K562 (cell line): ENCODE results near the gene LRRC4C. TPM values are rescaled to one million over a fixed set of nuclear protein-coding genes. Genes with fewer than 3 reads are reported as not detected.

Source experiments
- KLF6 ChIP-seq: fragments of 250-450 bp; sonication (Bioruptor Pico); IDR thresholded peaks from 2 replicates; pipeline ENCODE4 v1.4.0; 2020; ENCODE audit warnings: mild to moderate bottlenecking, moderate library complexity, borderline replicate concordance
- SREBF1 ChIP-seq: fragments of 150-350 bp; IDR thresholded peaks from 2 replicates; pipeline ENCODE4 v1.6.1; 2014; ENCODE audit warnings: antibody characterized with exemption, low read depth, low read length, borderline replicate concordance
- ZNF76 ChIP-seq: fragments of 250-450 bp; sonication (Bioruptor Pico); IDR thresholded peaks from 2 replicates; pipeline ENCODE4 v1.4.0; 2020; ENCODE audit warnings: mild to moderate bottlenecking, moderate library complexity, borderline replicate concordance
- polyA plus RNA-seq, 8 experiments: library from polyadenylated mRNA; depleted of rRNA in 4 of 8; stranded (reverse) in 5 of 8; unstranded in 3 of 8; fragments of >200 nt; fragmentation: Nextera tagmentation in 2 of 8; fragmentation: Illumina TruSeq in 1 of 8; extraction: Ambion mirVana in 2 of 8; extraction: Trizol in 1 of 8; gene quantifications; 2 replicates each; pipeline versions ENCODE4 v1.2.1 to v1.2.3, GENCODE V29; 2011 to 2014; ENCODE audit warnings: inconsistent platforms in 1 of 8, missing spikeins in 1 of 8
- total RNA-seq, 7 experiments: library from RNA; depleted of rRNA in 6 of 7; stranded (reverse); fragments of >200 nt in 6 of 7; fragmentation: Illumina TruSeq in 2 of 7; extraction: Trizol in 2 of 7; gene quantifications; 2 replicates each; pipeline versions ENCODE4 v1.2.1 to v1.2.3, GENCODE V29; 2011 to 2021; ENCODE audit warnings: low replicate concordance in 1 of 7
- TF ChIP-seq, protein P1 (sequence below), 2 experiments: fragments of 450-650 bp; IDR thresholded peaks; 2 replicates each; pipeline ENCODE4 v1.6.1; 2016; ENCODE audit warnings: mild to moderate bottlenecking in 2 of 2, borderline replicate concordance in 1 of 2, low read depth in 1 of 2, moderate library complexity in 1 of 2

LRRC4C gene
- total and polyA plus RNA-seq, 9 of the 15 experiments (the other 6 are each of a cell fraction or from before 2014, with no cell fraction given) = not detected

DNA sequence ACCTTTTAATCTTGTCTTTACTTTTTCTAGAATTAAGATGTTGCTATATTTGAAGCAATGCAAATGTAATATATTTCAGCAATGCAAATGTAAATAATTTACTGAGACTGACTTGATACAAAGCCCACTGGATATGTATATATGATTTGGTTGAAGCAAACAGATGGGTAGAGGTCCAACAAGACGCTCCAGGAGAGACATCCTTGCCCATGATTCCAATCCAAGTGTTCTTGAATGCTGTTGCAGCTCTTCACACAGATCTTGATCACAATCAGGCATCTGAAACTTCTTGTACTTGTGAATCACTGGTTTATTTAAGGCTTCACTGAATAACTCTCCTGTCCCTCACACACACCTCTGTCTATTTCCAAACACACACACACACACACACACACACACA lies 507.0 kb downstream of the LRRC4C start (continued):
- no peak for TF ChIP-seq SREBF1
- no peak for TF ChIP-seq KLF6 (CRISPR knock-in tag)
- no peak for TF ChIP-seq ZNF76
- TF ChIP-seq, protein P1, sequence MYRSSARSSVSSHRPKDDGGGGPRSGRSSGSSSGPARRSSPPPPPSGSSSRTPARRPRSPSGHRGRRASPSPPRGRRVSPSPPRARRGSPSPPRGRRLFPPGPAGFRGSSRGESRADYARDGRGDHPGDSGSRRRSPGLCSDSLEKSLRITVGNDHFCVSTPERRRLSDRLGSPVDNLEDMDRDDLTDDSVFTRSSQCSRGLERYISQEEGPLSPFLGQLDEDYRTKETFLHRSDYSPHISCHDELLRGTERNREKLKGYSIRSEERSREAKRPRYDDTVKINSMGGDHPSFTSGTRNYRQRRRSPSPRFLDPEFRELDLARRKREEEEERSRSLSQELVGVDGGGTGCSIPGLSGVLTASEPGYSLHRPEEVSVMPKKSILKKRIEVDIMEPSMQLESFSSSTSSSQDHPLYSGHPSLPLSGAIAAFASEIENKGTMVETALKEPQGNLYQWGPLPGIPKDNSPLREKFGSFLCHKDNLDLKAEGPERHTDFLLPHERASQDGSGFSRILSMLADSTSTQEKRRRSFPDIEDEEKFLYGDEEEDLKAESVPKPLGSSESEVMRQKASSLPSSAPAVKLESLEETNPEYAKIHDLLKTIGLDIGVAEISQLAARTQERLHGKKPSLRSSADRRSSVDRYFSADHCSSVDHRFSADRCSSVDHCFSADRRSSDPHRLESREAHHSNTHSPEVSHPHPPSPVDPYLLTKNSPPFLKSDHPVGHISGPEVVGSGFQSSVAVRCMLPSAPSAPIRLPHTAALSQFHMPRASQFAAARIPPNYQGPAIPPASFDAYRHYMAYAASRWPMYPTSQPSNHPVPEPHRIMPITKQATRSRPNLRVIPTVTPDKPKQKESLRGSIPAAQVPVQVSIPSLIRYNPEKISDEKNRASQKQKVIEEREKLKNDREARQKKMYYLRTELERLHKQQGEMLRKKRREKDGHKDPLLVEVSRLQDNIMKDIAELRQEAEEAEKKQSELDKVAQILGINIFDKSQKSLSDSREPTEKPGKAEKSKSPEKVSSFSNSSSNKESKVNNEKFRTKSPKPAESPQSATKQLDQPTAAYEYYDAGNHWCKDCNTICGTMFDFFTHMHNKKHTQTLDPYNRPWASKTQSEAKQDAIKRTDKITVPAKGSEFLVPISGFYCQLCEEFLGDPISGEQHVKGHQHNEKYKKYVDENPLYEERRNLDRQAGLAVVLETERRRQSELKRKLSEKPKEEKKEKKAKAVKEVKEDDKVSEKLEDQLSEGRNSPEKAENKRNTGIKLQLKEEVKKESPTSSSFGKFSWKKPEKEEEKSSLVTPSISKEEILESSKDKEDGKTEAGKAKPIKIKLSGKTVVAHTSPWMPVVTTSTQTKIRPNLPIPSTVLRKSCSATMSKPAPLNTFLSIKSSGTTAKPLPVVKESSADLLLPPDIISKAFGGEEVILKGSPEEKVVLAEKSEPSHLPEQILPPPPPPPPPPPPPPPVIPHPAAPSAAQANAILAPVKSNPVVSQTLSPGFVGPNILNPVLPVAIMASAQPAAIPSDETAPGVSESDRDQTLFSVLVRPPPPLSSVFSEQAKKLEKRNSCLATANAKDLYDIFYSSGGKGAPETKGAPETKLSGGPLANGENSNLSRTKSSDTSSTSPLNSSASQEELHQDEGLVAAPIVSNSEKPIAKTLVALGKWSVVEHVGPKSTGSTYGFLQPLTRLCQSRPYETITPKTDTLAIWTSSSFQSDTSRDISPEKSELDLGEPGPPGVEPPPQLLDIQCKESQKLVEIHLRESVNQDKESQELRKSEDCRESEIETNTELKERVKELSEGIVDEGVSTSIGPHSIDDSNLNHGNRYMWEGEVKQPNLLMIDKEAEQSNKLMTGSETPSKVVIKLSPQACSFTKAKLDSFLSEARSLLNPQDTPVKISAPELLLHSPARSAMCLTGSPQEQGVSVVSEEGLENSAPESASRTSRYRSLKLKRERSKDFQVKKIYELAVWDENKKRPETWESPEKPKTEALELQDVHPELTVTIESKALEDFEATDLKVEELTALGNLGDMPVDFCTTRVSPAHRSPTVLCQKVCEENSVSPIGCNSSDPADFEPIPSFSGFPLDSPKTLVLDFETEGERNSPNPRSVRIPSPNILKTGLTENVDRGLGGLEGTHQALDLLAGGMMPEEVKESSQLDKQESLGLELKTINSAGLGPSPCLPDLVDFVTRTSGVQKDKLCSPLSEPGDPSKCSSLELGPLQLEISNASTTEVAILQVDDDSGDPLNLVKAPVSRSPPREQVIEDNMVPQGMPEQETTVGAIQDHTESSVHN (IDR thresholded peaks at IDR 0.05; ENCODE audit: borderline replicate concordance in 1 of 2, low read depth in 1 of 2) = no peak
